Neural progenitor cell (in vitro differentiated cells): ENCODE measurements around the gene GRIP1. TPM values are rescaled to one million over a fixed set of nuclear protein-coding genes. Genes with fewer than 3 reads are reported as not detected.

Experiments
- DNase-seq: peaks from one replicate; pipeline ENCODE4 v3.0.0-alpha.2; 2016; ENCODE audit warnings: low spot score
- H2AFZ ChIP-seq: fragments of 200-600 bp; sonication (generic); replicated peaks from 2 replicates; pipeline ENCODE4 v1.6.1; 2016; ENCODE audit warnings: antibody characterized with exemption
- H3F3A ChIP-seq: fragments of 200-600 bp; sonication (generic); 2 replicates; pipeline ENCODE4 v1.6.1; 2016; ENCODE audit warnings: antibody characterized with exemption, low read depth
- H3K27ac ChIP-seq: fragments of 200-600 bp; sonication (generic); 2 replicates; pipeline ENCODE4 v1.5.1; 2016; ENCODE audit warnings: mild to moderate bottlenecking
- H3K27me3 ChIP-seq: fragments of 200-600 bp; sonication (generic); 2 replicates; pipeline ENCODE4 v1.6.1; 2016; ENCODE audit warnings: mild to moderate bottlenecking, moderate library complexity
- H3K36me3 ChIP-seq: fragments of 200-600 bp; sonication (generic); 2 replicates; pipeline ENCODE4 v1.5.1; 2016
- H3K4me1 ChIP-seq: fragments of 200-600 bp; sonication (generic); 2 replicates; pipeline ENCODE4 v1.6.1; 2016; ENCODE audit warnings: mixed run types
- H3K4me2 ChIP-seq: fragments of 200-600 bp; sonication (generic); 2 replicates; pipeline ENCODE4 v1.6.1; 2016
- H3K4me3 ChIP-seq: fragments of 200-600 bp; sonication (generic); 2 replicates; pipeline ENCODE4 v1.5.1; 2016
- H3K79me2 ChIP-seq: fragments of 200-600 bp; sonication (generic); 2 replicates; pipeline ENCODE4 v1.6.1; 2016; ENCODE audit warnings: low read depth
- H3K9ac ChIP-seq: fragments of 200-600 bp; sonication (generic); 2 replicates; pipeline ENCODE4 v1.6.1; 2016
- H3K9me3 ChIP-seq: fragments of 200-600 bp; sonication (generic); 2 replicates; pipeline ENCODE4 v1.5.1; 2016; ENCODE audit warnings: low read depth
- H4K20me1 ChIP-seq: fragments of 200-600 bp; sonication (generic); 2 replicates; pipeline ENCODE4 v1.6.1; 2016; ENCODE audit warnings: low read depth
- H3K27ac Mint-ChIP-seq: 3 replicates; pipeline ENCODE4 v1.8.0; 2021; ENCODE audit warnings: mixed read lengths
- H3K27me3 Mint-ChIP-seq: 2 replicates; pipeline ENCODE4 v1.8.0; 2022; ENCODE audit warnings: low read depth, mild to moderate bottlenecking, inconsistent platforms, moderate library complexity, mixed read lengths; ENCODE audit not compliant: insufficient read depth
- H3K36me3 Mint-ChIP-seq: 3 replicates; pipeline ENCODE4 v1.8.0; 2021; ENCODE audit warnings: mixed read lengths
- H3K4me1 Mint-ChIP-seq: 3 replicates; pipeline ENCODE4 v1.8.0; 2021; ENCODE audit warnings: mixed read lengths
- H3K4me3 Mint-ChIP-seq: 3 replicates; pipeline ENCODE4 v1.8.0; 2021; ENCODE audit warnings: mild to moderate bottlenecking, moderate library complexity, mixed read lengths
- H3K9me3 Mint-ChIP-seq: 3 replicates; pipeline ENCODE4 v1.8.0; 2020; ENCODE audit warnings: mixed read lengths
- EZH2 ChIP-seq: fragments of 200-600 bp; sonication (generic); IDR thresholded peaks from 2 replicates; pipeline ENCODE4 v1.6.1; 2017; ENCODE audit warnings: antibody characterized with exemption, mild to moderate bottlenecking, moderate library complexity
- EZH2phosphoT487 ChIP-seq: fragments of 200-600 bp; sonication (generic); IDR thresholded peaks from 2 replicates; pipeline ENCODE4 v1.6.1; 2017; ENCODE audit warnings: antibody characterized with exemption
- small RNA-seq: library from RNA; depleted of rRNA; stranded (forward); fragments of <200 nt; gene quantifications from one replicate; pipeline ENCODE3, GENCODE V24; 2015
- total RNA-seq: library from RNA; depleted of rRNA; stranded (reverse); fragments of >200 nt; gene quantifications from 2 replicates; pipeline ENCODE4 v1.2.3, GENCODE V29; 2015; ENCODE audit warnings: low replicate concordance
- TF ChIP-seq, protein P1 (sequence below): fragments of 200-600 bp; sonication (generic); IDR thresholded peaks from 2 replicates; pipeline ENCODE4 v1.5.1; 2017; ENCODE audit warnings: antibody characterized with exemption, mild to moderate bottlenecking

Gene GRIP1
- total RNA-seq, 1 donor from 2014 or later: 38.2 TPM

DNA sequence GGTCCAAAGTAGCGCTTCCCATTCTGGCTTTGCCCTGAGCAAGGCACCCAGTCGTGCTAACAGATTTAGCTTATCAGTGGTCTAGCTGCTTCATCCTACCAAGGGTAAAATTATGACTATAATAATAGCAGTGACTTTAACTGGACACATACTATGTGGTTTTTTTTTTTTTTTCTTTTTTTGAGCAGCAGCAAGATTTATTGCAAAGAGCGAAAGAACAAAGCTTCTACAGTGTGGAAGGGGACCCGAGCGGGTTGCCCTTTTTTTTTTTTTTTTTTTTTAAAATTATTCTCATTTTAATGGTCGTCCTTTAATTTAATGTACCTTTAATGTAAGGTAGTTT, 376.1 kb downstream of the GRIP1 start:
- Histone ChIP-seq H2AFZ (peak overlapping the region; percentile 87), H3K79me2 (no peaks in the 10 kb centered on the region), H3K4me2 (peak overlapping the region; percentile 82), H3K27ac (no peak overlapping the region), H4K20me1 (no peaks in the 10 kb centered on the region), H3K9ac (no peak overlapping the region), H3K4me1 (no peaks in the 10 kb centered on the region), H3K4me3 (peak overlapping the region; percentile 64), H3K9me3 (no peaks in the 10 kb centered on the region), H3K36me3 (no peaks in the 10 kb centered on the region), H3F3A (no peaks in the 10 kb centered on the region), H3K27me3 (peaks cover 25% of the 10 kb centered on the region)
- DNase-seq: no peak
- no peaks in the 10 kb centered on the region for H3K36me3 Mint-ChIP-seq
- peaks cover 4% of the 10 kb centered on the region for H3K27me3 Mint-ChIP-seq
- H3K4me1 Mint-ChIP-seq: peaks cover 15% of the 10 kb centered on the region
- no peaks in the 10 kb centered on the region for H3K9me3 Mint-ChIP-seq
- H3K27ac Mint-ChIP-seq: peak overlapping the region; percentile 58
- peak overlapping the region; percentile 98 for H3K4me3 Mint-ChIP-seq
- TF ChIP-seq, protein P1, sequence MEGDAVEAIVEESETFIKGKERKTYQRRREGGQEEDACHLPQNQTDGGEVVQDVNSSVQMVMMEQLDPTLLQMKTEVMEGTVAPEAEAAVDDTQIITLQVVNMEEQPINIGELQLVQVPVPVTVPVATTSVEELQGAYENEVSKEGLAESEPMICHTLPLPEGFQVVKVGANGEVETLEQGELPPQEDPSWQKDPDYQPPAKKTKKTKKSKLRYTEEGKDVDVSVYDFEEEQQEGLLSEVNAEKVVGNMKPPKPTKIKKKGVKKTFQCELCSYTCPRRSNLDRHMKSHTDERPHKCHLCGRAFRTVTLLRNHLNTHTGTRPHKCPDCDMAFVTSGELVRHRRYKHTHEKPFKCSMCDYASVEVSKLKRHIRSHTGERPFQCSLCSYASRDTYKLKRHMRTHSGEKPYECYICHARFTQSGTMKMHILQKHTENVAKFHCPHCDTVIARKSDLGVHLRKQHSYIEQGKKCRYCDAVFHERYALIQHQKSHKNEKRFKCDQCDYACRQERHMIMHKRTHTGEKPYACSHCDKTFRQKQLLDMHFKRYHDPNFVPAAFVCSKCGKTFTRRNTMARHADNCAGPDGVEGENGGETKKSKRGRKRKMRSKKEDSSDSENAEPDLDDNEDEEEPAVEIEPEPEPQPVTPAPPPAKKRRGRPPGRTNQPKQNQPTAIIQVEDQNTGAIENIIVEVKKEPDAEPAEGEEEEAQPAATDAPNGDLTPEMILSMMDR: no peak
- TF ChIP-seq EZH2phosphoT487 (no peak), EZH2 (no peak)

DNA sequence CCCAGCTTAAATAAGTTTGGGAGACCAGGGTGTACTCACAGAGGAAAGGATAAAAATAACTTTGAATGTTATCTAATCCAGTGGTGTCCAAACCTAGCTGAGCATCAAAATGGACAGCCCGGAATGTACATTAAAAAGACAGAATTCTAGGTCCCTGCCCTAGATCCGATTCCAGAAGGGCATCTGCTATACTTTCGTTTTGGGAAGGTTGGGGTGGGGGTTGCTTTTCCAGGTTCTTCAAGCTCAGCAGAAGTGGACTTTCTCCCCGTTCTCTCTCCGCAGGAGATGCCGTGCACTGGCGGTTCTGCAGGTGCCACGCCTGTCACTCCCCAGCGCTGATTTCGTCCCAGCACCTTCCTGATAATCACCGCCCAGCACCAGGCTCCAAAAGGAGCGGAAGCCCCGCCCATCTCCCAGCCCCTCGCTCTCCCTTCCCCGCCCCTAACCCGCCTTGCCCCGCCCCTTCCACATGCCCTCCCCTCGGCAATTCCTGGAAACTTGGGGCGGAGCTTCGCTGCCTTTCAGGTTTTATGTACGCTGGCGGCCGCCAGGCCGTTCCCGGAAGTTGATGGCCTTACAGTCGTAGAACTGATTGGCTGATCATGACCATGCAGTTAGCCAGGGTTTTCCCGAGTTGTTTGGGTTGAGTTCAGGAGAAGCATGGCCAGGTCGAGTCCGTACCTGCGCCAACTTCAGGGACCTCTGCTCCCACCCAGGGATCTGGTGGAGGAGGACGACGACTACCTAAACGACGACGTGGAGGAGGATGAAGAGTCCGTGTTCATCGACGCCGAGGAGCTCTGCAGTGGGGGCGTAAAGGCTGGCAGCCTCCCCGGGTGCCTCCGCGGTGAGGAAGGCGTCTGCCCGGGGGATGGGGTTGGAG, 376.7 kb downstream of the GRIP1 start, which contains the start of gene HELB:
TSS of gene HELB (plus strand) at position 550 of the 883 bp plus-strand sequence. CDS start at position 661, 111 bp downstream.
- no peaks in the 10 kb centered on the region for H3K4me1 ChIP-seq
- H3K4me3 ChIP-seq: peak within 1 kb of the TSS; percentile 64
- H4K20me1 ChIP-seq: no peaks in the 10 kb centered on the region
- no peak within 1 kb of the TSS for H3K27ac ChIP-seq
- peaks cover 15% of the 10 kb centered on the region for H3K4me1 Mint-ChIP-seq
- no peaks in the 10 kb centered on the region for H3K36me3 Mint-ChIP-seq
- peak; percentile 99 for DNase-seq
- H3K79me2 ChIP-seq: no peaks in the 10 kb centered on the region
- no peaks in the 10 kb centered on the region for H3F3A ChIP-seq
- peaks cover 25% of the 10 kb centered on the region for H3K27me3 ChIP-seq
- H3K9me3 Mint-ChIP-seq: no peaks in the 10 kb centered on the region
- peak within 1 kb of the TSS; percentile 98 for H3K4me3 Mint-ChIP-seq
- no peak for TF ChIP-seq EZH2
- TF ChIP-seq, protein P1: no peak
- no peak for TF ChIP-seq EZH2phosphoT487
- H3K27me3 Mint-ChIP-seq: peaks cover 4% of the 10 kb centered on the region
- no peaks in the 10 kb centered on the region for H3K9me3 ChIP-seq
- no peaks in the 10 kb centered on the region for H3K36me3 ChIP-seq
- peak within 1 kb of the TSS; percentile 87 for H2AFZ ChIP-seq
- peak within 1 kb of the TSS; percentile 82 for H3K4me2 ChIP-seq
- no peak within 1 kb of the TSS for H3K9ac ChIP-seq
- H3K27ac Mint-ChIP-seq: peak within 1 kb of the TSS; percentile 58

DNA sequence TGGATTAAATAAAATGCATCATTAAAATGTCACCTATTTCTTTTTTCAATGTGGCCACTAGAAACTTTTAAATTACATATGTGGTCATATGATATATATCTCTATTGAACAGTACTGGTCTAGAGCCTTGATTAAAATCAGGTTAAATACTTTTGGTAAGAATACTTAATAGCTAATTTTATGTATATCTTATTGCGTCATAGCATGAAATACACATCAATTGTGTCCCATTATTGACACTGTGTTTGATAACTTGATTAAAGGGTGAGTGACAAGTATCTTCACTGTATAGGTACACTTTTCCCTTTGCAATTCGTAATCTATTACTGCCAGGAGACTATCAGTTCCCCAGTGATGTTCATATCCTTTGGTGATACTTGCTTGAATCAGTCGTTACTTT, 381.0 kb downstream of the GRIP1 start:
- Histone ChIP-seq H2AFZ (no peak overlapping the region), H3K9me3 (no peaks in the 10 kb centered on the region), H3K79me2 (no peaks in the 10 kb centered on the region), H3K4me1 (no peaks in the 10 kb centered on the region), H3K4me2 (no peak overlapping the region), H3K27me3 (peaks cover 25% of the 10 kb centered on the region), H3K9ac (no peak overlapping the region), H3K36me3 (no peaks in the 10 kb centered on the region), H3K4me3 (no peak overlapping the region), H3F3A (no peaks in the 10 kb centered on the region), H3K27ac (no peak overlapping the region), H4K20me1 (no peaks in the 10 kb centered on the region)
- Mint-ChIP-seq H3K36me3 (no peaks in the 10 kb centered on the region), H3K9me3 (no peaks in the 10 kb centered on the region), H3K4me3 (no peak overlapping the region), H3K27me3 (peaks cover 4% of the 10 kb centered on the region), H3K4me1 (peaks cover 4% of the 10 kb centered on the region), H3K27ac (no peak overlapping the region)
- DNase-seq: no peak
- TF ChIP-seq EZH2phosphoT487 (no peak), EZH2 (no peak)
- TF ChIP-seq, protein P1: no peak

Small RNAs within 50 kb of the gene (small RNA-seq; reads per million reads assigned to genes)
- not detected for gene OSBPL9P5
